Trophoblast cell (in vitro differentiated cells and primary cell): ENCODE measurements around the gene OR8A1.

ENCODE experiments used
- DNase-seq, 2 donors: peaks; one replicate each; pipeline ENCODE4 v3.0.0-alpha.2; 2016
- H2AFZ ChIP-seq: 2 replicates; pipeline ENCODE4 v1.6.1; 2013; ENCODE audit warnings: low read length, moderate library complexity, mild to moderate bottlenecking; ENCODE audit not compliant: insufficient read depth, poor library complexity
- H2AK5ac ChIP-seq: 2 replicates; pipeline ENCODE4 v1.6.1; 2013; ENCODE audit warnings: mild to moderate bottlenecking, low read length
- H2BK120ac ChIP-seq: 2 replicates; pipeline ENCODE4 v1.6.1; 2013; ENCODE audit warnings: low read length, mild to moderate bottlenecking, moderate library complexity; ENCODE audit not compliant: insufficient read depth, poor library complexity
- H2BK12ac ChIP-seq: 2 replicates; pipeline ENCODE4 v1.6.1; 2013; ENCODE audit warnings: mild to moderate bottlenecking, low read length, moderate library complexity
- H2BK5ac ChIP-seq: 2 replicates; pipeline ENCODE4 v1.6.1; 2013; ENCODE audit warnings: low read length, low read depth, moderate library complexity, mild to moderate bottlenecking; ENCODE audit not compliant: poor library complexity
- H3K14ac ChIP-seq: 2 replicates; pipeline ENCODE4 v1.6.1; 2013; ENCODE audit warnings: mild to moderate bottlenecking, low read length
- H3K18ac ChIP-seq: 2 replicates; pipeline ENCODE4 v1.6.1; 2013; ENCODE audit warnings: mild to moderate bottlenecking, low read length
- H3K23ac ChIP-seq: 2 replicates; pipeline ENCODE4 v1.6.1; 2013; ENCODE audit warnings: low read length
- H3K27ac ChIP-seq: 2 replicates; pipeline ENCODE4 v1.5.1; 2013; ENCODE audit warnings: low read depth, mild to moderate bottlenecking, inconsistent platforms, low read length, moderate library complexity
- H3K27me3 ChIP-seq: 2 replicates; pipeline ENCODE4 v1.6.1; 2013; ENCODE audit warnings: inconsistent platforms, mild to moderate bottlenecking, low read length, moderate library complexity; ENCODE audit not compliant: insufficient read depth
- H3K36me3 ChIP-seq, 2 experiments: 1 replicate in 1 of 2; 2 replicates in 1 of 2; pipeline ENCODE4 v1.6.1; 2013; ENCODE audit warnings: low read length in 2 of 2, mild to moderate bottlenecking in 2 of 2, moderate library complexity in 1 of 2; ENCODE audit not compliant: insufficient read depth in 2 of 2, control insufficient read depth in 1 of 2
- H3K4ac ChIP-seq: 2 replicates; pipeline ENCODE4 v1.6.1; 2013; ENCODE audit warnings: low read depth, mild to moderate bottlenecking, low read length, moderate library complexity
- H3K4me1 ChIP-seq, 2 experiments: 1 replicate in 1 of 2; 2 replicates in 1 of 2; pipeline ENCODE4 v1.6.1; 2013; ENCODE audit warnings: low read length in 2 of 2, mild to moderate bottlenecking in 2 of 2, moderate library complexity in 1 of 2; ENCODE audit not compliant: insufficient read depth in 2 of 2, control insufficient read depth in 1 of 2
- H3K4me2 ChIP-seq: 2 replicates; pipeline ENCODE4 v1.6.1; 2013; ENCODE audit warnings: inconsistent platforms, mild to moderate bottlenecking, low read length, moderate library complexity
- H3K4me3 ChIP-seq: 2 replicates; pipeline ENCODE4 v1.5.1; 2013; ENCODE audit warnings: mild to moderate bottlenecking, low read depth, low read length, inconsistent platforms
- H3K79me1 ChIP-seq: one replicate; pipeline ENCODE4 v1.6.1; 2013; ENCODE audit warnings: low read length
- H3K79me2 ChIP-seq: 2 replicates; pipeline ENCODE4 v1.6.1; 2013; ENCODE audit warnings: low read length, mild to moderate bottlenecking; ENCODE audit not compliant: control insufficient read depth, insufficient read depth, poor library complexity
- H3K9ac ChIP-seq: 2 replicates; pipeline ENCODE4 v1.6.1; 2013; ENCODE audit warnings: mild to moderate bottlenecking, low read length
- H3K9me3 ChIP-seq: 2 replicates; pipeline ENCODE4 v1.6.1; 2013; ENCODE audit warnings: low read depth, mild to moderate bottlenecking, control low read depth, inconsistent platforms, low read length; ENCODE audit not compliant: insufficient read depth
- H4K12ac ChIP-seq: 2 replicates; pipeline ENCODE4 v1.6.1; 2013; ENCODE audit warnings: low read depth, mild to moderate bottlenecking, low read length, moderate library complexity
- H4K8ac ChIP-seq: 2 replicates; pipeline ENCODE4 v1.6.1; 2013; ENCODE audit warnings: low read depth, mild to moderate bottlenecking, low read length, moderate library complexity
- H4K91ac ChIP-seq: one replicate; pipeline ENCODE4 v1.6.1; 2013; ENCODE audit warnings: low read depth, mild to moderate bottlenecking, low read length, moderate library complexity
- WGBS: extraction: QIAGEN DNeasy Blood & Tissue Kit; methylation state at CpG from one replicate; pipeline ENCODE4 v1.1.7; 2013; ENCODE audit warnings: missing lambda C conversion rate; ENCODE audit not compliant: insufficient read length, insufficient coverage; ENCODE audit errors: extremely low coverage; 5-methylcytosine and 5-hydroxymethylcytosine counted together

The OR8A1 gene

GRCh38 chr11:124605719-124606118 lies 35.9 kb downstream of the OR8A1 start:
- no CpG with 5 or more reads among the region's 3 CpGs for WGBS
- Histone ChIP-seq H2BK5ac (no peak overlapping the region), H4K8ac (no peak overlapping the region), H2BK120ac (no peak overlapping the region), H4K12ac (no peak overlapping the region), H3K36me3 (no peaks in the 10 kb centered on the region), H3K79me1 (no peaks in the 10 kb centered on the region), H3K4me3 (no peak overlapping the region), H3K4me2 (no peak overlapping the region), H2BK12ac (no peak overlapping the region), H3K9ac (no peak overlapping the region), H2AFZ (no peak overlapping the region), H3K9me3 (no peaks in the 10 kb centered on the region), H3K27ac (no peak overlapping the region), H3K79me2 (no peaks in the 10 kb centered on the region), H4K91ac (no peak overlapping the region), H3K23ac (no peak overlapping the region), H3K4me1 (no peaks in the 10 kb centered on the region), H3K27me3 (no peaks in the 10 kb centered on the region), H3K4ac (no peak overlapping the region), H3K18ac (no peak overlapping the region), H3K14ac (no peak overlapping the region), H2AK5ac (no peak overlapping the region)
- peak in 1 of 2 donors; percentile 18 for DNase-seq

- no peaks in the 10 kb centered on the region for H3K79me2 ChIP-seq
- no peak overlapping the region for H3K4ac ChIP-seq
- H3K14ac ChIP-seq = no peak overlapping the region
- no peak overlapping the region for H4K91ac ChIP-seq
- no peak overlapping the region for H3K23ac ChIP-seq
- H3K27me3 ChIP-seq = no peaks in the 10 kb centered on the region
- H2AK5ac ChIP-seq = no peak overlapping the region
- H2BK12ac ChIP-seq = no peak overlapping the region
- H3K4me2 ChIP-seq = no peak overlapping the region
- H3K9me3 ChIP-seq = no peaks in the 10 kb centered on the region
- no peak overlapping the region for H2AFZ ChIP-seq
- no peaks in the 10 kb centered on the region for H3K79me1 ChIP-seq
- H2BK120ac ChIP-seq = no peak overlapping the region
- H3K4me1 ChIP-seq = no peaks in the 10 kb centered on the region
- H3K4me3 ChIP-seq = no peak overlapping the region
- H3K36me3 ChIP-seq = no peaks in the 10 kb centered on the region
- H4K12ac ChIP-seq = no peak overlapping the region
- H3K18ac ChIP-seq = no peak overlapping the region
- no peak for DNase-seq
- H3K9ac ChIP-seq = no peak overlapping the region
- H4K8ac ChIP-seq = no peak overlapping the region
- no peak overlapping the region for H2BK5ac ChIP-seq
- no peak overlapping the region for H3K27ac ChIP-seq
These were observed 38.4 kb downstream of the OR8A1 start for GRCh38 chr11:124608147-124608546.

GRCh38 chr11:124610295-124610694 lies 40.5 kb downstream of the OR8A1 start:
- Histone ChIP-seq H3K36me3 (no peaks in the 10 kb centered on the region), H3K27ac (no peak overlapping the region), H2BK5ac (no peak overlapping the region), H2BK12ac (no peak overlapping the region), H3K14ac (no peak overlapping the region), H3K27me3 (no peaks in the 10 kb centered on the region), H4K8ac (no peak overlapping the region), H3K9me3 (no peaks in the 10 kb centered on the region), H2AFZ (no peak overlapping the region), H3K9ac (no peak overlapping the region), H3K4me1 (no peaks in the 10 kb centered on the region), H3K4me2 (no peak overlapping the region), H3K4ac (no peak overlapping the region), H4K12ac (no peak overlapping the region), H3K18ac (no peak overlapping the region), H2BK120ac (no peak overlapping the region), H3K79me1 (no peaks in the 10 kb centered on the region), H3K4me3 (no peak overlapping the region), H2AK5ac (no peak overlapping the region), H3K23ac (no peak overlapping the region), H4K91ac (no peak overlapping the region), H3K79me2 (no peaks in the 10 kb centered on the region)
- WGBS = no CpG with 5 or more reads among the region's 2 CpGs
- DNase-seq = no peak

- no peak within 1 kb of the TSS for H4K12ac ChIP-seq
- H3K23ac ChIP-seq = no peak within 1 kb of the TSS
- H3K14ac ChIP-seq = no peak within 1 kb of the TSS
- H4K8ac ChIP-seq = no peak within 1 kb of the TSS
- no peak for DNase-seq
- no peak within 1 kb of the TSS for H2BK120ac ChIP-seq
- H3K79me2 ChIP-seq = no peaks in the 10 kb centered on the region
- H2AFZ ChIP-seq = no peak within 1 kb of the TSS
- H3K4ac ChIP-seq = no peak within 1 kb of the TSS
- no peak within 1 kb of the TSS for H2BK5ac ChIP-seq
- no peaks in the 10 kb centered on the region for H3K27me3 ChIP-seq
- H2AK5ac ChIP-seq = no peak within 1 kb of the TSS
- H3K9me3 ChIP-seq = no peaks in the 10 kb centered on the region
- H3K4me3 ChIP-seq = peak within 1 kb of the TSS; percentile 25
- H3K4me2 ChIP-seq = no peak within 1 kb of the TSS
- H3K4me1 ChIP-seq = no peaks in the 10 kb centered on the region
- no peaks in the 10 kb centered on the region for H3K36me3 ChIP-seq
- H2BK12ac ChIP-seq = no peak within 1 kb of the TSS
- H3K9ac ChIP-seq = no peak within 1 kb of the TSS
- H3K18ac ChIP-seq = no peak within 1 kb of the TSS
- H4K91ac ChIP-seq = no peak within 1 kb of the TSS
- no CpG with 5 or more reads among the region's 5 CpGs for WGBS
- H3K27ac ChIP-seq = no peak within 1 kb of the TSS
- H3K79me1 ChIP-seq = no peaks in the 10 kb centered on the region
These were observed 41.3 kb downstream of the OR8A1 start, which contains the start of gene PANX3 for GRCh38 chr11:124611064-124611463. Gene PANX3 (plus strand): TSS chr11:124611428. CDS start chr11:124611557, 129 bp downstream.
